Measurements from ENCODE around the gene CACNA2D1.
"Not testable (repeated sequence)": the region's sequence is repeated elsewhere in the genome, so short reads cannot be mapped to it uniquely, and the experiment has no call there.

CACNA2D1 gene

GRCh38 chr7:82433507-82433906 is 10.1 kb downstream of the CACNA2D1 start:
- DNase-seq = no peak

DNA sequence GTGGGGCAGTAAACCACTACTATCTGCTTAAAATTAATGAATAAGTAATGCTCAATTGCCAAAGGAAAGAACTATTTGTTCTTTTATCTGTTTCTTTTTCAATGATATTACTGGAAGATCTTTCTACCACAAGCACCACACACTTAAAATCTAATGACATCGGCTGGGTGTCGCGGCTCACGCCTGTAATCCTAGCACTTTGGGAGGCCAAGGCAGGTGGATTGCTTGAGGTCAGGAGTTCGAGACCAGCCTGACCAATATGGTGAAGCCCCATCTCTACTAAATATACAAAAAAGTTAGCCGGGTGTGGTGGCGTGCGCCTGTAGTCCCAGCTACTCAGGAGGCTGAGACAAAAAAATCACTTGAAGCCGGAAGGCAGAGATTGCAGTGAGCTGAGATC is 10.8 kb downstream of the CACNA2D1 start:
- not testable (repeated sequence) for DNase-seq

DNA sequence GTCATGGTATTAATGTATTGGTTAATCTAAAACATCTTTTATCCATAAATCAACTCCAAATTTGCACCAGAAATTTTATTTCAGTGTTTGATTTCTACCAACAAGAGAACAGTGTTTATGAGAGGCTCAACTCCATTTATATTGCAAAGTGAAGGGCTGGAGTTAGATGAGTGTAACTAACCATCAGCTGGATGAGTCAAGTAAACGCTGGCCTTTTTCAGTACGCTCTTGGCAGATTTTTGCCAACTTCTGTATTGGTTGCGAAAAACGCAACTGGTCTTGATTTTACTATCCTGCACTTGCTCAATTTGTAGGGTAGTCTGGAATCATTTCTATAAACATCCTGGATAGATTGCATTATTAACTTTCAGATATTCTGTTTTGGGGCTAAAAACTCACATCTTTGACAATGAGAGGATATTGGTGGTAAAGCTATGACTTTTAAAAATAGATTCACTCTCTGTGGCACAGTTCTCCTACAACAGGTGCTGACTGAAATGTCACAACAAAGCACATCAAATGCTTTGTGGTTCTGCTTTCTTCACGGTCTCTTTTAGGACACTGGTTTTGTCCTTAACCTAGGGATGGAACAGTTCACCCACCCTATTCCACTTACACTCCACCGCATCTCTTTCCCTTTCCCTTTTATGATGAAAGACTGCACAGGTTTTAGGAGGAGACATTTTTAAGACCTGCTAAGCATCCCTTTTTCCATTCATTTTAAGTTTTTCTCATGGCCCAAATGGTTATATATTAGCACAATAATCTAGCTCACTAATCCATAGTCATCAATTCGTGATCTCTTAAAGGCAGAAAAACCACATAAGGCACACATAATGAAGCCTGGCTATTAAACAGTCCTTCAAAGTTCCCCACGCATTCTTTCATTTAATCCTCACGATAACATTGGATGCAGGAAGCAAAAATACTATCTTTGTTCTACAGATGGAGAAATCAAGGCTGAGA is 12.8 kb downstream of the CACNA2D1 start:
- DNase-seq = no peak

DNA sequence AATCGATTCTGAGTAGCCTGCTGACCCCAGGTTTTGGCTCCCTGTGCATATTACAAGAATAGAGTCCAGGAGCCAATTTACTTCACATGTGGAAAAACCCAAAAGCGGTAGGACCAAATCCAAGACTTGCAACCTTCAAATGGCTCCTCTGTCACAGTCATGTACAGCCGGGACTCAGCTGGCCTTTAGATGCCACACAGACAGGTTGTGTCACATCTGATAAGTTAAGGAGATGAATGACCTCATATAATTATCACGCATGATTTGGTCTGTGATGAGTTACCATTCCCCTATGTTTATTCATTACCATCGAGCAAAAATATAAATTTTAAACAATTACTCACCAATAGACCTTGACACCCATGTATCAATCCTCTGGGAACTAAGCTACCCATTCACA is 14.2 kb downstream of the CACNA2D1 start:
- DNase-seq = no peak

DNA sequence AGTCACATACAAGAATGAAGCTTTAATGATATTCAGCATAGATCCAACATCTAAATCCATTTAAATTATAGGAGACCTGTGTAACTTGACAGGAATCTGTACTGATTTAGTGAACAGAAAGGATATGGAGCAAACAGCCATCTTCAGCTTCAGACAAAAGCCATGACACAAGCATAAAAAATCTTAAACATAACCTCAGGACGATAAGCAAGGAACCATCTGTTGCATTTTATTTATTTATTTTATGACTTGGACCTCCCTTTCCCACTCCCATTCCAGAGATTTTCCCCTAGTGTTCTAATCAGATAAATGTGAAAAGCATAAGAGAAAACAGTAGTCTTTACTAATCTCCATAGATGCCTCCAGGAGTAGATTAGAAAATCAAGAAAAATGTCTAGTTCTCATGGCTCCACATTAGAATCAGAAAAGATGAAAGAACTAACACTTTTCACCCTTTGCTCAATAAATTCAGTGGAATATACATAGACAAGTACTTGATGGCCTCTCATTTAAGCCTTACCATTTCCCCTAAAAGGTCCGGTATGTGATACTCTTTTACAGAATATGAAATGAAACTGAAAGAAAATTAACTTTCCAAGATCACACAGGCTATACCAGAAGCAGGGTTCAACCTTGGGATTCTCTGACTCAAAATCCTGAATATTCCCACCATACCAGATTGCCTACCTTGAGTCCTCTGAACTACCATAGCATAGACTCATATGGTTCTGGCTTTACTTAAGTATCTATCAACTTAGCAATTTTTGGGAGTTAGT is 15.2 kb downstream of the CACNA2D1 start:
- DNase-seq = no peak

DNA sequence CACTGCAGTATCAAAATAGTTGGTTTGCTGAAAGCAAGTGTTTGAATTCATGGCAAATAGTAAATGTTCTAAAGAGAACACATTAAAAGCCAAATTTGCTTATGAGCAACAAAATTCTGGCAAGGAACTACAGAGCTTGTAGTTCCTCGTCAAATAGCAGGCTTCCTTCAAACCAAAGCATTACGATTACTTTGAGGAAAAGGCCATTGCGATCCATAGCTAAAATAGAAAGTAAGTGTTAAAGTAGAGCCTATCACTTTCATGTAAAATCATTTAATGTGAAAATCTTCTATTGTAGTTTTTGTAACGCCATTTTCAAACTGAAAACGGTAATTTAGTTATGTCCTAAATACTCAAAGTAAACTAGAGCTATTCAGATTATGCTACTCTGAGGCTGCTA is 20.1 kb downstream of the CACNA2D1 start:
- DNase-seq = no peak

- DNase-seq = no peak
Measured at GRCh38 chr7:82419200-82419599, 24.4 kb downstream of the CACNA2D1 start.

- no peak for DNase-seq
Measured at GRCh38 chr7:82417898-82418297, 25.7 kb downstream of the CACNA2D1 start.

DNA sequence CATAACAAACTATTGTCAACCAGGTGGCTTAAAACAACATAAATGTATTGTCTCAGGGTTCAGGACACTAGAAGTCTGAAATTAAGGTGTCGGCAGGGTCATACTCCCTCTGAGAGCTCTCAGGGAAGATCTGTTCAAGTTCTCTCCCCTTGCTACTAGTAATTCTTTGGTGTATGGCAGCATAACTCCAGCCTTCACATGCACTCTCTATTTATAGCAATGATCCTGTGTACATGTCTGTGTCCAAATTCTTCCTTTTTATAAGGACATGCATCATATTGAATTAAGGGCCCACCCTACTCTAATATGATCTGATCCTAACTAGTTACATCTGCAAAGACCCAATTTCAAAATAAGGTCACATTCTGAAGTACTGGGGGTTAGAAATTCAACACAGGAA is 27.2 kb downstream of the CACNA2D1 start:
- DNase-seq = no peak

- no peak for DNase-seq
Measured at GRCh38 chr7:82414389-82414788, 29.2 kb downstream of the CACNA2D1 start.

GRCh38 chr7:82413237-82413636 is 30.3 kb downstream of the CACNA2D1 start:
- no peak for DNase-seq

GRCh38 chr7:82411732-82412131 is 31.8 kb downstream of the CACNA2D1 start:
- DNase-seq = no peak

- DNase-seq = no peak
Measured at GRCh38 chr7:82410461-82410860, 33.1 kb downstream of the CACNA2D1 start.

DNA sequence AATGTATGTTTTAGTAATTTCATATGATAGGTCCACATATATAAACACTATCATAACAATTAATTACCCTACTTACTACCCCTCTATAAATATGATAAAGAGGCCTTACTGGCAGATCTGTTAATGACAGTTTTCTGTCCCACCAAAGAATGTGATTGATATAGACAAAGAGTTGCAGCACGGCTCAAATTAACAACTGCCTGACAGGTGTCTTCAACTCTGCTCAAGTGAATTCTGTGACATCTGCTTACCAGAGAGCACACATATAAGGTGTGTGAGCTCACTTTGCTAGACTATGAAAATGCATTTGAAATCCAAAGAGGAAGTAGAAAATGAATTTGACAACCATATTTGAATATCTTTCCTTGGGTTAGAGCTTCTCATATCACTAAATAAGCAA is 36.6 kb downstream of the CACNA2D1 start:
- no peak for DNase-seq

DNA sequence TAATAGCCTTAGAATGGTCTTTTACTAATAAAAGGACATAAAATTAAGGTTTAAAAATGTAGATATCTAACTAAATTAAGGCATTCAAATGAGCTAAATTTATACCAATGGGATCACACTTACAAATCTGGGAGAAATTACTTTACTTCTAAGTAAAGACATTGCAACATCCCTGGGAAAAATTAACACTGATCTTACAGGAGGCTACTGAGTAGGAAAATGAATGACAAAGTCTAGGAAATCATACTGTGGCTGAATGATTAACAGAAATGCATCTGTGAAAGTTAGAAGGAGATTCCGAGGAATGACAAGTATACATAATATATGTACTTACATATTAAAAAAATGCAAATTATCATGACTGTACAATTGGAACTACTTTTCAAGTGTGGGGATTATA is 38.3 kb downstream of the CACNA2D1 start:
- no peak for DNase-seq

DNA sequence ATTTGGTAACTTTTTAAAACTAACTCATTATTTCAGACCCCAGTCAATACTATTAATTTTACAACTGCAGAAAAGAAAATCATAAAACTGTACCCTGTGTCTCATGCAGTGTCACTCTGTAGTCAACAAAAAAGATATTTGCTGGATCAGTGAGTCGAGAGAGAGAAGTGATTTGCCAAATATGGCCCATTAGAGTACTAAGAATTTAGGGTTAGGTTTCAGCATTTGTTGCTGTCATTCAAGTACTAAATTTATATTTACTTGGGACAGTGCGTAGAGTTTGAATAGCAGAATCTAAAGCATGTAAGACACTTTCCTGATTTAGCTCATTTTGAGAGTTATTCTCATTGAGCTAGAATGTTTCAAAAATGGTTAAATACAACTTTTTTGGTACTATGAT is 38.9 kb downstream of the CACNA2D1 start:
- no peak for DNase-seq

DNA sequence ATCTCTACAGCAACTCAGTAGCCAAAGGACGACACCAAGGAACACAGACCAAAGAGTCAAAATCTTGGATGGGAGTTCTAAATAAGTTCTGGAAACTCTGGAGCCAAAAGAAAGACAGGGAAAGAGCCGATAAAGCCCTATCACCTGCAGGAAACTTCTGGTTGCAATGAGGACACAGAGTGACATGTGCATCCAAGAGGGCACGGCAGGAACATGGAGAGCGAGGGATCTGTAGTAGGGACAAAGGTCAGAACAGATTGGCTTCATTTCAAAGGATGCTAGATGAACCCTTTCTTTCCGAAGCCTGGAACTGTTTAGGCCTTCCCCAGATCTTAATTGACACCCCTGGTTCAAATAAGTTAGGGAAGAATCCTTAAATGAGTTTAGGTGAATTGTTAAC is 39.5 kb downstream of the CACNA2D1 start:
- DNase-seq = no peak

DNA sequence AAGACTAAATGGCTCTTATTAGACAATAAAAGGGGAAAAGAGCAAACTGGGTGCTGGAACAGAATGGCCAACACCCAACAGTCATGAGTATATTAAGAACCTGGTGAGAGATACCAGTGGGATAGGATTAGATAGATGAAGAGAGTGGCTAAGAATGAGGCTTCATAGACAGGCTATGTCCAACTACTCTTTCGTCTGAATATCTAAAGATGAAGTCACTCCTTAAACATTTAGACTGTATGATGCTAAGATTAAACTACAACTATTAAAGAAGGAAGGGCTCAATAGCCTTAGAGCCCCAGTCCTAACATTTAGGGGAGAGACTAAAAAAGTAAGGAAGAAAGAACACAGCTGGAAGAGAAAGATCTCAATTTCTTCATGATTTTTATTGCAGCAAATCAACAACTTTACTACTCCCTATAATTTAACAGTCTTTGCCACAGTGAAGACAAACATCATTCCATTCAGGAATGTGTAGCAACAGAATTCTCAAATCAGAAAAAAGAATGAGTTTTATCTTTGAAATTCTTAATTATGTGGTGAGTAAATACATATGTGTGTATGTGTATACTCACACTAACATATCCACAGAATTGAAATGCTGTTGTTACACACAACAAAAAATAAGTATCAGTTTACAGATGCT is 45.6 kb downstream of the CACNA2D1 start:
- no peak for DNase-seq

- no peak for DNase-seq
Measured at GRCh38 chr7:82396343-82396742, 47.2 kb downstream of the CACNA2D1 start.

GRCh38 chr7:82395147-82395546 is 48.4 kb downstream of the CACNA2D1 start:
- DNase-seq = no peak

- no peak for DNase-seq
Measured at GRCh38 chr7:82393840-82394220, 49.7 kb downstream of the CACNA2D1 start.

DNA sequence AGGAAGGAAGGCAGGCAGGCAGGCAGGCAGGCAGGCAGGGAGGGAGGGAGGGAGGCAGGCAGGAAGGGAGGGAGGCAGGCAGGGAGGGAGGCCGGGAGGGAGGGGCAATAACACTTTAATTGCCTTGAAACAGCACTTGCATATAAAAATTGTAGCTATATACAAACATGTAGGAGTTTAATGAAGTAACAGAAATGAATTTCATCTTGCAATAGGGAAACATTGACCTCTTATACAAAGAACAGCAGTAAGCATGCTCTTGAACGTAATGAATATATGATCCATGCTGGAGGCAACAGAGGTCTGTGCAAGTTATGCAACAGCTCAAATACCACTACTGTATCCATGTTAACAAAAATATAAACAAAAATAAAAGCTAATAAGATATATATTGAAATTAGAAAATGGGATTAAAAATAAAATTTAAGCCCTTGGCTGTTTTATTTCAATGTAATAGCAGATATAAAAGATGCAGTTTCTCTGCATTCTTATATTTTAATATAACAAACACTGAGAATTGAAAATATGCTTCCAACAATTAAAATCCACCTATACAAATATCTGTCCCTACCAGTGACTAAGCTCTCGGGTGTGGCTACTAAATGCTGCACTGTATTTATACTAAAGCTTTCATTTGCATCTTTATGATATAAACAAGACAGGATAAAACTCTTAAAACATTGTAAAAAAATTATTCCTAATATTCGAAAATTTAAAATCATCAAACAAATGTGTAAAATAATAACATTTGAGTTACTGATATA is 50.3 kb downstream of the CACNA2D1 start:
- DNase-seq = no peak

DNA sequence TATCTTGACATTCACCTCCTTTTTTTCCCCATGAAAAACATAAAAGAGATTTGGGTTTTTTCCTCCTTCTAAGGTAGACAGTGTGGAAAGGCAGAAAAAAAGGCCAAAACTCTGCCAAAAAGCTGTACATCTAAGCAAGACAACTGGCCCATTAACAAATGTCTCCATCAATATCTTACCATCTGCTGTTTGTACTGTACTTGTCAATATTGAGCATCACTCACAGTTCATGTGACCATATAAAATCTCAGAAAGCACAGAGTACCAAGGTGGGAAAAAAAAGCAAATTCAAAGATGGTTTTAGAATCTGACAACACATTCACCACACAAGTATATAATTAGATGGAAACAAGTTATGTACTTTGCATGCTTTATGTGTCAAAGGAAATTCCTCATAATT is 52.6 kb downstream of the CACNA2D1 start:
- no peak for DNase-seq

All from GF-D8 (cell line).